ENCODE measurements around the gene DICER1.
"Not testable (repeated sequence)": the region's sequence is repeated elsewhere in the genome, so short reads cannot be mapped to it uniquely, and the experiment has no call there.

The DICER1 gene

GRCh38 chr14:95180966-95181741, 23.8 kb upstream of the DICER1 start:
- no peak for TF ChIP-seq CTCF (IDR thresholded peaks at IDR 0.05; ENCODE audit: insufficient read depth, low read length, missing control alignments)
- no peak for DNase-seq (ENCODE audit: low read depth, low spot score)
- no peak overlapping the region for H3K4me3 ChIP-seq (ENCODE audit: low read depth, low read length)
- CTCF ChIA-PET: interaction anchor here (1.5 kb wide), 1 partner anchor 25 kb away, joined by 3 read pairs; no protein-coding TSS in a partner anchor
- POLR2A ChIA-PET: no interaction called here

- DNase-seq (ENCODE audit: low read depth, low spot score); CTCF ChIA-PET; H3K4me3 ChIP-seq (ENCODE audit: low read depth, low read length); POLR2A ChIA-PET: not testable (repeated sequence)
Observed at GRCh38 chr14:95175670-95176069, 18.3 kb upstream of the DICER1 start.

GRCh38 chr14:95174184-95174792, 17.0 kb upstream of the DICER1 start:
- DNase-seq (ENCODE audit: low read depth, low spot score): no peak
- H3K4me3 ChIP-seq (ENCODE audit: low read depth, low read length): no peak overlapping the region
- POLR2A ChIA-PET: no interaction called here
- CTCF ChIA-PET: interaction anchor here (1.0 to 1.1 kb wide), 2 partner anchors 12 to 258 kb away, joined by 3 read pairs; no protein-coding TSS in a partner anchor
- TF ChIP-seq CTCF (IDR thresholded peaks at IDR 0.05; ENCODE audit: insufficient read depth, low read length, missing control alignments): no peak

- no peak overlapping the region for H3K4me3 ChIP-seq (ENCODE audit: low read depth, low read length)
- ChIA-PET POLR2A (no interaction called here), CTCF (no interaction called here)
- no peak for DNase-seq (ENCODE audit: low read depth, low spot score)
- no peak for TF ChIP-seq CTCF (IDR thresholded peaks at IDR 0.05; ENCODE audit: insufficient read depth, low read length, missing control alignments)
Observed at GRCh38 chr14:95173518-95173917, 16.2 kb upstream of the DICER1 start.

- CTCF ChIA-PET: no interaction called here
- no peak for DNase-seq (ENCODE audit: low read depth, low spot score)
- POLR2A ChIA-PET: interaction anchor here (1.0 kb wide), 1 partner anchor 13 kb away, joined by 3 read pairs; no protein-coding TSS in a partner anchor
- H3K4me3 ChIP-seq (ENCODE audit: low read depth, low read length): no peak overlapping the region
- TF ChIP-seq CTCF (IDR thresholded peaks at IDR 0.05; ENCODE audit: insufficient read depth, low read length, missing control alignments): no peak
Observed at GRCh38 chr14:95167177-95167576, 9.8 kb upstream of the DICER1 start.

- CTCF ChIA-PET: no interaction called here
- POLR2A ChIA-PET: no interaction called here
- DNase-seq (ENCODE audit: low read depth, low spot score): no peak
- TF ChIP-seq CTCF (IDR thresholded peaks at IDR 0.05; ENCODE audit: insufficient read depth, low read length, missing control alignments): no peak
- no peak overlapping the region for H3K4me3 ChIP-seq (ENCODE audit: low read depth, low read length)
Observed at GRCh38 chr14:95165517-95165916, 8.2 kb upstream of the DICER1 start.
